Measurements from ENCODE around the gene INPP4B. TPM values are rescaled to one million over a fixed set of nuclear protein-coding genes. Genes with fewer than 3 reads are reported as not detected.
A peak's percentile ranks its signal among the peaks of the same experiment; 100 is the strongest.

INPP4B gene
- total RNA-seq, 1 experiment from 2014 or later: 25.2 TPM

- Histone ChIP-seq H3K4me1 (peaks cover 11% of the 10 kb centered on the region), H3K4me3 (no peak overlapping the region), H3K36me3 (no peaks in the 10 kb centered on the region), H3K9me3 (replicated peaks) (no peaks in the 10 kb centered on the region), H3K27me3 (no peaks in the 10 kb centered on the region), H3K27ac (no peak overlapping the region)
- peak; percentile 5 to 39 for DNase-seq
Measured at GRCh38 chr4:142044271-142044670, 801.8 kb downstream of the INPP4B start.

DNA sequence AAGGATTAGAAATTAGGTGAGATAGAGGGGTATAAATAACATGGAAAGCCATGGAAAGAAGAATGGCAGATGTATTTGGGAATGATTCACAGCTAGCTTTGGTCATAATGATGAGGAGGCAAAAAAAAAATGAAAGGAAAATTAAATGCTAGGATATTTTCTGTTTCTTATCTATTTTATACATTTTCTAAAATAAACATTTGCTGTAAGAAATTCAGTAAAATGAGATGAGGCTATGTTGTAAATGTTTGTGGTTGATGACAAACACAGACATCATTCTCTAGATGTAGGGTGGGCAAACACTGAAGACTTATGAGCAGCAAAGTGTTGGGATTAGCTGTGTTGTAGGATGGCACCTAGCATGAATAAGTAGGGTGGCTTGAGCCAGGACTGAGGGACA, 802.6 kb downstream of the INPP4B start:
- Histone ChIP-seq H3K27ac (no peak overlapping the region), H3K9me3 (replicated peaks) (no peaks in the 10 kb centered on the region), H3K27me3 (no peaks in the 10 kb centered on the region), H3K4me3 (no peak overlapping the region), H3K4me1 (peaks cover 11% of the 10 kb centered on the region), H3K36me3 (no peaks in the 10 kb centered on the region)
- DNase-seq: no peak

DNA sequence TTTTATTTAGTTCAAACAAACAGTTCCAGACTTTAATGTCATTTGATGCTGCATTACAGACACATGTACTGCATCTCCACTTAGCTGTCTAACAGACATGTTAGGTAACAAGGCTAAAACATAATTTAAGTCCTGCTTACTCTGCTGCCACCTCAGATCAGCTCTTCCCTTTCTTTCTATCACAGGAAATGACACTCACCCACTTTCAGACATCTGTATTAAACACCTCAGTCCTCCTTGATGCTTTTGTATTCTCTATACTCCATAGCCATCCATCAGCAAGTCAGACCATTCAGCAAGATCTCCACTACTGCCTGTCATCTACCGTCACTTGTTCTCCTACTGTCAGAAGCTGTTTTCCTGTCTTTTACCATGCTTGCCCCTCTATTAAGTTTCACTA, 804.3 kb downstream of the INPP4B start:
- Histone ChIP-seq H3K27me3 (no peaks in the 10 kb centered on the region), H3K4me1 (peaks cover 11% of the 10 kb centered on the region)

DNA sequence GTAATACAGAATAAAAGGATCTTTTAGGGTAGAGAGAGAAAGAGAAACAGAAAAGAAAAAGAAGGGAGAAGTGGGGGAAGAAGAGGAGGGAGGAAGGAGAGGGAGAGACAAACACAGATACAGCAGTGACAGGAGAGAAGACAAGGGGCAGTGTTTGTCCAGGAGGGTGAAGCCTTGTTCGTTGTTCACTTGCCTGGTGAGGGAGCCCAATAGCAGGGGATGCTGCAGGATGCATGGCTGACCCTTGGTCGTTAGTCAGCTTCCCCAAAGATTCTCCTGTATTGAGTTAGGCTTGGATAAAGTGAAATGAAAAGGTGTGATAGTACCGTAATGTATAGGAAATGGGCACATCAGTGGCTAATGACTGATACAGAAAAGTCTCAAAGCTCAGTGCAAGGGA, 806.1 kb downstream of the INPP4B start:
- H3K4me3 ChIP-seq: no peak overlapping the region
- no peak for DNase-seq
- no peaks in the 10 kb centered on the region for H3K9me3 ChIP-seq (replicated peaks)
- H3K27me3 ChIP-seq: no peaks in the 10 kb centered on the region
- no peak overlapping the region for H3K27ac ChIP-seq
- peaks cover 11% of the 10 kb centered on the region for H3K4me1 ChIP-seq
- no peaks in the 10 kb centered on the region for H3K36me3 ChIP-seq

More for the DNA sequence above, 804.3 kb downstream of the INPP4B start:
- H3K36me3 ChIP-seq: no peaks in the 10 kb centered on the region
- no peaks in the 10 kb centered on the region for H3K9me3 ChIP-seq (replicated peaks)
- H3K27ac ChIP-seq: no peak overlapping the region
- no peak for DNase-seq
- H3K4me3 ChIP-seq: no peak overlapping the region

- H3K36me3 ChIP-seq: no peaks in the 10 kb centered on the region
- no peaks in the 10 kb centered on the region for H3K27me3 ChIP-seq
Measured at GRCh38 chr4:142036795-142037583, 809.1 kb downstream of the INPP4B start.

DNA sequence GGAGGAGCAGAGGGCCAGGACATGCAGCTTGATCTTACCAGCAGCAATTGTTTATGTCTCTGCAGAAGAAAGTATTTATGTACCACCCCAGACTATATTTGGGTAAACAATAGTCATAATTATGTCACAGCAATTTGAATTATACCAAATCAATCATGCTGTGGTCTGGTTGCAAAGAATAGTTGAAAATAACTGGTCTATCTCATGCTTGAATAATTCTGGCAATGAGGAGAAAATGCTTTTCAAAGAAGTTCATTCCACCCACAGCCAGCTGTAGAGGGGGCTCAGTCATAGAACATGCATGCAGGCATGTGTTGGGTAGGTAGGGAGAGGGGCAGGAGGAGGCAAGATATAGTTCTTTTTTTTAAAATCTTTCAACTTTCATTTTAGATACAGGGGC, 810.5 kb downstream of the INPP4B start:
- Histone ChIP-seq H3K9me3 (replicated peaks) (no peaks in the 10 kb centered on the region), H3K4me3 (no peak overlapping the region), H3K27ac (no peak overlapping the region), H3K36me3 (no peaks in the 10 kb centered on the region), H3K27me3 (no peaks in the 10 kb centered on the region), H3K4me1 (no peaks in the 10 kb centered on the region)
- no peak for DNase-seq

More at GRCh38 chr4:142036795-142037583, 809.1 kb downstream of the INPP4B start:
- H3K4me1 ChIP-seq: no peaks in the 10 kb centered on the region
- no peaks in the 10 kb centered on the region for H3K9me3 ChIP-seq (replicated peaks)
- no peak for DNase-seq
- H3K4me3 ChIP-seq: no peak overlapping the region
- H3K27ac ChIP-seq: no peak overlapping the region

DNA sequence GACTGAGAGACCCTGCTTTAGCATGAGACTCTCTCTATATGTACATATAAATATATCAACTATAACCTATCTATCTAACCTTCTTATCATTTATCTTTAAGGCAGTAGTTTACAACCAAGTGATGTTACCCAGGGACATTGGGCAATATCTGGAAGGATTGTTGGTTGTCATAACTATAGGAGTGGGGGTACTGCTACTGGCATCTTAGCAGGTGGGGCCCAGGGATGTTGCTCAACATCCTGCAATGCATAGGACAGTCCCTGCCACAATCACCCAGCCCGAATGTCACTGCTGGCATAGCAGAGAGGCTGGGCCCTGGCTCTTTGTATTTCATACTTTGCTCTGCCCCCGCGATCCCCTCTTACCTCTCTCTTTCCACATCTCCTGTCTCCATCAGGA, 812.0 kb downstream of the INPP4B start:
- Histone ChIP-seq H3K9me3 (replicated peaks) (no peaks in the 10 kb centered on the region), H3K4me3 (no peak overlapping the region), H3K36me3 (no peaks in the 10 kb centered on the region), H3K27ac (no peak overlapping the region), H3K4me1 (no peaks in the 10 kb centered on the region), H3K27me3 (no peaks in the 10 kb centered on the region)
- no peak for DNase-seq

- H3K4me3 ChIP-seq: no peak overlapping the region
- no peaks in the 10 kb centered on the region for H3K9me3 ChIP-seq (replicated peaks)
- DNase-seq: no peak
Measured at GRCh38 chr4:142030010-142030409, 816.1 kb downstream of the INPP4B start.

DNA sequence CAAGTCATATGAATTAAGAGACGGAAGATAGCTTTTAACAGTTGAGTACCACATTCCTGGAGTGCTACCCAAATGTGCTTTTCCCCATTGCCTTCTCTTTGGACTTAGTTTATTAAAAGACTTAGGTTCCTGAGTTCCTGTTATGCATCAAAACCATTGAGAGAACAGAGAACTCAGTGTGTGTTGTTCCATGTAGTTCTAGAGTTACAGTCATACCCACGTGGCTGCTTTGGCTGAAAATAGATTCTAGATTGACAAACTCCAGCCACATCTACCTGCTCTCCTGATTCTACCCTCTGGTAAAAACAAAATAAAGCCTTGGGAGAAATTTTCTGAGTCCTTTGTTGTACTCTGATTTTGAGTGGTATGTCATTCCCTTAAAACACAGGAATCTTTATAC, 824.3 kb downstream of the INPP4B start:
- H3K9me3 ChIP-seq (replicated peaks): no peaks in the 10 kb centered on the region
- no peaks in the 10 kb centered on the region for H3K36me3 ChIP-seq
- no peak for DNase-seq
- no peaks in the 10 kb centered on the region for H3K4me1 ChIP-seq
- H3K4me3 ChIP-seq: no peak overlapping the region
- no peaks in the 10 kb centered on the region for H3K27me3 ChIP-seq
- no peak overlapping the region for H3K27ac ChIP-seq

More at GRCh38 chr4:142030010-142030409, 816.1 kb downstream of the INPP4B start:
- H3K27me3 ChIP-seq: no peaks in the 10 kb centered on the region
- H3K27ac ChIP-seq: no peak overlapping the region
- H3K36me3 ChIP-seq: no peaks in the 10 kb centered on the region
- no peaks in the 10 kb centered on the region for H3K4me1 ChIP-seq

DNA sequence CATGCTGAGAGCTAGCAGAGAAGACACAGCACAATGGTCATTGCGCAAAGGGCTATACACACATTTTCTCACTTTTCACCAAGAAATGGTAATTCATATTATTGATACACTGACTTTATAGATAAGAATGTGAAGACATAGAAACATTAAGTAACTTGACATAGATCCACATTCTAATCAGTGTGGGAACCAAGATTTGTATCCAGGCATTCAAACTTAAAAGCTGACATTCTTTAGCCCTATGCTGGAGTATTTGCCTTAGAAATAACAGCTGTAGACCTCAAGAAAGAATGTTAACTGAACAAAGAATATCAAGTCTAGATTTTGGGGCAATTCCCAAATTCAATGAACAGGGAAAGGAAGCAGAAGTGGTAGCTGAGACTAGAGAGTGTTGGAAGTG, 824.9 kb downstream of the INPP4B start:
- H3K27ac ChIP-seq: no peak overlapping the region
- H3K36me3 ChIP-seq: no peaks in the 10 kb centered on the region
- no peak overlapping the region for H3K4me3 ChIP-seq
- DNase-seq: no peak
- no peaks in the 10 kb centered on the region for H3K4me1 ChIP-seq
- no peaks in the 10 kb centered on the region for H3K27me3 ChIP-seq
- H3K9me3 ChIP-seq (replicated peaks): no peaks in the 10 kb centered on the region

DNA sequence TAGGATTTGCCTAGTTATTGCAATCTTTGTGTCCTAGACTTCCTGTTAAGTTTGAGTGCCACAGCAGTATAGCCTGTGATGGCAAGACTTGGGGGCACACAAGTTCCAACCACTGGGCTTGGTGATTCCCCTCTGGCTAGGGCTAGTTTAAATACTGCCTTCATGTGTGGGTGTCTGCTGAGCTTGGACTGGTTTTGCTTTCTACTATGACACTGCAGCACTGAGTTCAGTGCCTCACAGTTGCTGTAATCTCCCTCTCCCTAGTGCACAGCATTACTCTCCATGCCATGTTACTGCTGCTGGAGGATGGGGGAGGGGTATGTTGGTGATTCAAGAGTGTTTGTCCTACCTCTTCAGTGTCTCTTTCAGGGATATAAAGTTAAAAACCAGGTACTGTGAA, 830.1 kb downstream of the INPP4B start:
- H3K9me3 ChIP-seq (replicated peaks): no peaks in the 10 kb centered on the region
- DNase-seq: no peak

GRCh38 chr4:142009751-142010150, 836.4 kb downstream of the INPP4B start:
- H3K4me3 ChIP-seq: no peak overlapping the region
- H3K36me3 ChIP-seq: no peaks in the 10 kb centered on the region
- H3K4me1 ChIP-seq: no peaks in the 10 kb centered on the region
- H3K9me3 ChIP-seq (replicated peaks): no peaks in the 10 kb centered on the region
- no peaks in the 10 kb centered on the region for H3K27me3 ChIP-seq
- no peak for DNase-seq
- H3K27ac ChIP-seq: no peak overlapping the region

More for the DNA sequence above, 830.1 kb downstream of the INPP4B start:
- Histone ChIP-seq H3K27ac (no peak overlapping the region), H3K36me3 (no peaks in the 10 kb centered on the region), H3K4me3 (no peak overlapping the region), H3K4me1 (no peaks in the 10 kb centered on the region), H3K27me3 (no peaks in the 10 kb centered on the region)

GRCh38 chr4:142005519-142005918, 840.6 kb downstream of the INPP4B start:
- Histone ChIP-seq H3K4me1 (no peaks in the 10 kb centered on the region), H3K27me3 (no peaks in the 10 kb centered on the region), H3K27ac (no peak overlapping the region), H3K9me3 (replicated peaks) (no peaks in the 10 kb centered on the region), H3K36me3 (no peaks in the 10 kb centered on the region), H3K4me3 (no peak overlapping the region)
- no peak for DNase-seq

DNA sequence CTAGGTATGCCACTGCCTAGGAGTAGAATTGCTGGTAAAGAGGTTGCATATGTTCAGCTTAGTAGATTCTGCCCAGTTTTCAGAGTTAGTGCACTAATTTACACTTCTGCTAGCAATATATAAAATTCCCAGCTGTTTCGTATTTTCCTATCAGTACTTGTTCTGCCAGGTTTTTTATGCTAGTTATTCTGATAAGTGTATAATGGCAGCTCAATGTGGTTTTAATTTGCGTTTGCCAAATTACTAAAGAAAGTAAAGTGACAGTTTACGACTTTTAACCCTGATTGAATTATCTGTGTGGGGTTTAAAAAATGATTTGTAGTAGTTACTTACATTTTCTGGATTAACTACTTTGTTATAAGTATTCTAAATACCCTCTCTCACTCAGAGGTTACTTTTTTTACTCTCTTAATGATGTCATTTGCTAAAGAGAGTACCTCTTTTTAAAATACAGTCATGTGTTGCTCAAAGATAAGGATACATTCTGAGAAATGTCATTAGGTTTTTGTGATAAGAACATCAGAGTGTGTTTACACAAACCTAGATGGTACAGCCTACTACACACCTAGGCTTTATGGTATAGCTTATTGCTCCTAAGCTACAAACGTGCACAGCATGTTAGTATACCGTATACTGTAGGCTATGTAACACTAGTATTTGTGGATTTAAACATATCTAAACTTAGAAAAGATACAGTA, 846.5 kb downstream of the INPP4B start:
- H3K27me3 ChIP-seq: no peaks in the 10 kb centered on the region
- H3K27ac ChIP-seq: no peak overlapping the region

DNA sequence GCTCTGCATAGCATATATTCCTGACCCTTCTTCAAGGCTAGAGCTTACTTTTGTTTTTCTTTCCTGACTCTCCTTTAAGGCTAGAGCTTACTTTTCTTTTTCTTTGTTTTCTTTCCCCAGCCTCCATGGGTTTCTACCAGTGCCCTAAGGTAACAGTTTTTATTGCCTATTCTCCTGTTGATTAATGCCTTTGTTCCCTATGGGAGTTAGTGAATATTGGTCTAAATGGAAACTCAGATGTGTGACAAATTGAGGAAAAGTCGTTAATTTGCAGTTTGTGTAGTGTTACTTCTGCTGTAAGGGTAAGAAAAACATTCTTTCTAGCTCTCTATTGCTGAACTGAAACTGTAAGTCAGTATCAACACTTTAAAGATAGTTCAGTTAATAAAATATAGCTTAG, 851.0 kb downstream of the INPP4B start:
- H3K36me3 ChIP-seq: no peaks in the 10 kb centered on the region
- H3K27me3 ChIP-seq: no peaks in the 10 kb centered on the region
- peaks cover 3% of the 10 kb centered on the region; the same call in 1 of the 2 replicates for H3K9me3 ChIP-seq (replicated peaks)
- H3K4me3 ChIP-seq: no peak overlapping the region
- H3K27ac ChIP-seq: no peak overlapping the region
- no peaks in the 10 kb centered on the region for H3K4me1 ChIP-seq
- no peak for DNase-seq

More for the DNA sequence above, 846.5 kb downstream of the INPP4B start:
- Histone ChIP-seq H3K36me3 (no peaks in the 10 kb centered on the region), H3K4me1 (no peaks in the 10 kb centered on the region), H3K9me3 (replicated peaks) (peaks cover 3% of the 10 kb centered on the region; the same call in 1 of the 2 replicates), H3K4me3 (no peak overlapping the region)
- no peak for DNase-seq
